ENCODE results near the gene WDR1.

The WDR1 gene

DNA sequence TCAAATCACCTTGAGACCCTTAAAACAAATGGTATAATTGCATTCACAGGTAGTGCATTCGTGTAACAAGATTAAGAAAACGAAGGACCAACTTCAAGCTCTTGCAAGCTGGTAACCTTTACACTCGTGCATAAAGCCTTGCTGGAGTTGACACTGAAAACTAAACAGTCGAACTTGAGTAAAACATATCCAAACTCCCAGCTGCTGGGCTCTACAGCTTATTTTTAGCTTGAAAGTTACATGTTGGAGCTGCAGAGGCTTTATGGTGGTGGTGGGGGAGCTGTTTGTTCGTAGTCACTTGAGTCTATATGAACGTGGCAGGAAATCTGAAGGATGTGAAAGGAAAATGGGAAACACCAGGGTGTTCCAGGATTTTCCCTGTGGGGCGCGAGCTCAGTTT is 2.7 kb upstream of the WDR1 start:
- DNase-seq (ENCODE audit: extremely low read depth, insufficient read length) = no peak
- Histone ChIP-seq H3K27me3 (replicated peaks; ENCODE audit: control insufficient read depth, insufficient read depth, low read length) (no peaks in the 10 kb centered on the region), H3K4me3 (replicated peaks; ENCODE audit: low read depth, low read length) (no peak overlapping the region), H3K36me3 (ENCODE audit: control insufficient read depth, insufficient read depth, low read length) (peaks cover 3% of the 10 kb centered on the region)
- TF ChIP-seq, protein P1, sequence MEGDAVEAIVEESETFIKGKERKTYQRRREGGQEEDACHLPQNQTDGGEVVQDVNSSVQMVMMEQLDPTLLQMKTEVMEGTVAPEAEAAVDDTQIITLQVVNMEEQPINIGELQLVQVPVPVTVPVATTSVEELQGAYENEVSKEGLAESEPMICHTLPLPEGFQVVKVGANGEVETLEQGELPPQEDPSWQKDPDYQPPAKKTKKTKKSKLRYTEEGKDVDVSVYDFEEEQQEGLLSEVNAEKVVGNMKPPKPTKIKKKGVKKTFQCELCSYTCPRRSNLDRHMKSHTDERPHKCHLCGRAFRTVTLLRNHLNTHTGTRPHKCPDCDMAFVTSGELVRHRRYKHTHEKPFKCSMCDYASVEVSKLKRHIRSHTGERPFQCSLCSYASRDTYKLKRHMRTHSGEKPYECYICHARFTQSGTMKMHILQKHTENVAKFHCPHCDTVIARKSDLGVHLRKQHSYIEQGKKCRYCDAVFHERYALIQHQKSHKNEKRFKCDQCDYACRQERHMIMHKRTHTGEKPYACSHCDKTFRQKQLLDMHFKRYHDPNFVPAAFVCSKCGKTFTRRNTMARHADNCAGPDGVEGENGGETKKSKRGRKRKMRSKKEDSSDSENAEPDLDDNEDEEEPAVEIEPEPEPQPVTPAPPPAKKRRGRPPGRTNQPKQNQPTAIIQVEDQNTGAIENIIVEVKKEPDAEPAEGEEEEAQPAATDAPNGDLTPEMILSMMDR (IDR thresholded peaks at IDR 0.05; ENCODE audit: insufficient read depth, low read length, poor library complexity, severe bottlenecking) = no peak

DNA sequence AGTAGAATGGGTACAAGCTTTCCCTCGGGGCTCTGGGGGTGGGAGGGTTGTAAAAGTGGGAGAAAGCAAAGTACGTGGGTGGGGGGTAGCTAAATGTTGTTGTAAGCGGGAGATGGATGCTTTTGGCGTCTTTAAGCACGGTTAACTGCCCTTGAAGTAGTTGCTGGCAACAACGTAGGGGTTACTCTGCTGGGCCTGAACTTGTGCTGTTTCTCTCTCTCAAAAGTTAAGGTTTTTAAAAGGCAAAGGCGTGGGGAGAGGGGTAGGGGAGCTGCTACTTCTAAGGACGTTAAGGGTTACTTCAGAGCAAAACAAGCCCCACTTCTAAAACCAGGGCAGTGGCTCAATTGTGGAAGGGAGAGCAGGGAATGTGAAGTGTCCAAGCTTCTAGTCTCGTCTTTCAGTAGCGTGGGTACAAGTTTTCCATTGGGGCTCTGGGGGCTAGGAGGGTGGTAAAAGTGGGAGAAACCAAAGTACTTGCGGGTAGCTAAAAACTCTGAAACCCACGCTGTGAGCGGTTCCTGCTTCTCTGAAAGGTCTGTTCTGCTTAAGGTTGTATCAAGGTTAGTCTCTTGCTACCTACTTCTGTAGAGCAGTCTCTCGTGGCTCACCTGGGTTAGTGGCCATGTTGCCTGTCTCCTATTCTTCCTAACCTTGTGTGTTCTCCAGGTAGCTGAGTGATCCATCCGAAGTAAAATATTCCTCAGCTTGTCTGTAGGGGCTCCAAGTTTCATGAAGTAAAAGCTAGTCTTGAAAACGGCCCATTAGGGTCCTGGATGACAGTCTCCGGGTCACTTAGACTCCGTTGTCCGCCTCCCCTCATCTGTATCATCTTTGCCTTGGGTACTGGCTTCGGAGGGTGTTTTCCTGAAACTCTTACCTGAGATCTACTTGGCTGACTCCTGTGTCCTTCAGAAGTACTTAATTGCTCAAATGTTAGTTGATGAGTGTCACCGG is 1.7 kb upstream of the WDR1 start:
- DNase-seq (ENCODE audit: extremely low read depth, insufficient read length) = no peak
- H3K4me3 ChIP-seq (replicated peaks; ENCODE audit: low read depth, low read length) = peak overlapping the region; percentile 68
- H3K36me3 ChIP-seq (ENCODE audit: control insufficient read depth, insufficient read depth, low read length) = peaks cover 12% of the 10 kb centered on the region
- H3K27me3 ChIP-seq (replicated peaks; ENCODE audit: control insufficient read depth, insufficient read depth, low read length) = no peaks in the 10 kb centered on the region
- TF ChIP-seq, protein P1 (IDR thresholded peaks at IDR 0.05; ENCODE audit: insufficient read depth, low read length, poor library complexity, severe bottlenecking) = no peak

DNA sequence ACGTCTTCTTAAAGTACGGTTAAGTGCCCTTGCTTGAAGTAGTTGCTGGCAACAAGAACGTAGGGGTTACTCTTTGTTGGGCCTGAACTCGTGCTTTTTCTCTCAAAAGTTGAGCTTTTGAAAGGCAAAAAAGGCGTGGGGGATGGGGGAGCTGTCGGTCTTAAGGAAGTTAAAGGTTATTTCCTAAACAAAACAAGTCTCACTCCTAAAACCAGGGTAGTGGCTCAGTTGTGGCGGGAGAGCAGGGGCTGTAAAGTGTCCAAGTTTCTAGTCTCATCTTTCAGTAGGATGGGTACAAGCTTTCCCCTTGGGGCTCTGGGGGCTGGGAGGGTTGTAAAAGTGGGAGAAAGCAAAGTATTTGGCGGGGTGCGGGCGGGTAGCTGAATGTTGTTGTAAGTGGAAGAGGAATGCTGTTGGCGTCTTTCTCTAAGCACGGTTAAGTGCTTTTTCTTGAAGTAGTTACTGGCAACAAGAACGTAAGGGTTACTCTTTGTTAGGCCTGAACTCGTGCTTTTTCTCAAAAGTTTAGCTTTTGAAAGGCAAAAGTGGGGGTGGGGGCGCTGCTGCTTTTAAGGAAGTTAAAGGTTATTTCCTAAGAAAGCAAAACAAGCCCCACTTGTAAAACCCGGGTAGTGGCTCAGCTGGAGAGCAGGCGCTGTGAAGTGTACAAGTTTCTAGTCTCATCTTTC is 904 bp upstream of the WDR1 start:
- H3K36me3 ChIP-seq (ENCODE audit: control insufficient read depth, insufficient read depth, low read length) = peaks cover 20% of the 10 kb centered on the region
- TF ChIP-seq, protein P1 (IDR thresholded peaks at IDR 0.05; ENCODE audit: insufficient read depth, low read length, poor library complexity, severe bottlenecking) = no peak
- H3K4me3 ChIP-seq (replicated peaks; ENCODE audit: low read depth, low read length) = peak overlapping the region; percentile 68
- no peaks in the 10 kb centered on the region for H3K27me3 ChIP-seq (replicated peaks; ENCODE audit: control insufficient read depth, insufficient read depth, low read length)
- no peak for DNase-seq (ENCODE audit: extremely low read depth, insufficient read length)

DNA sequence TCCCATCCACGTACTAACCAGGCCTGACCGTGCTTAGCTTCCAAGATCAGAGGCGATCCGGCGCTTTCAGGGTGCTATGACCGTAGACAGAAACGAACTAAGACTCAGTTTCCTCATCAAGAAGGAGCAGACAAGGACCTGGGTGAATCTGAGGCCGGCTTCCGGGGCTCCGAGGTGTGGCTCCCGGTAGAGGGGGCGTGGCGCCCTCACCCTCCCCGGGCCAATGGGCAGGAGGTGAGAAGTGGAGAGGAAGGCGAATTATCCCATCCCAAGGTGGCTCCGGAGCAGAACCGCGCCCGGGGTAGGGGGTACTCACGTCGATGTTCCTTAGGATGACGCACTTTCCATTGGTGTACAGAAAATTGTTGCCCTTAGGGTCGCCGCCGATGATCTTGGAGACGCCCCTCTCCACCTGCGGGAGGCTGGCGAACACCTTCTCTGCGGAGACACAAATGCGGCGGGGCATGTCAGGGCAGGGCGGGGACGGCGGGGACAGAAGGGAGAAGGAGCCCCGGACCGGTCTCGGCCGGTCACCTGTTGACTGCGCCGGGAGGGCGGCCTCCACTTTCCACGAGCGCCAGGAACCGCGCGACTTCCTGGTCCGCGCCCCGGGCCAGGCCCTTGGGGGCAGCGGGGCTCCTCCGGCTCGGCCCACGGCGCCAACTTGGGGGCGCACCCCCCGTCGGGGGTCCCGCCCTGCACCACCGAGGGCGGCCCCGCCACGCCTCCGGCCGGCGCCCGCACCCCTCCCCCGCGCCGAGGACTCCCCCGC is 616 bp downstream of the WDR1 start:
- Histone ChIP-seq H3K27me3 (replicated peaks; ENCODE audit: control insufficient read depth, insufficient read depth, low read length) (no peaks in the 10 kb centered on the region), H3K36me3 (ENCODE audit: control insufficient read depth, insufficient read depth, low read length) (peaks cover 30% of the 10 kb centered on the region), H3K4me3 (replicated peaks; ENCODE audit: low read depth, low read length) (peak overlapping the region; percentile 93)
- DNase-seq (ENCODE audit: extremely low read depth, insufficient read length) = peak; percentile 79
- TF ChIP-seq, protein P1 (IDR thresholded peaks at IDR 0.05; ENCODE audit: insufficient read depth, low read length, poor library complexity, severe bottlenecking) = no peak

DNA sequence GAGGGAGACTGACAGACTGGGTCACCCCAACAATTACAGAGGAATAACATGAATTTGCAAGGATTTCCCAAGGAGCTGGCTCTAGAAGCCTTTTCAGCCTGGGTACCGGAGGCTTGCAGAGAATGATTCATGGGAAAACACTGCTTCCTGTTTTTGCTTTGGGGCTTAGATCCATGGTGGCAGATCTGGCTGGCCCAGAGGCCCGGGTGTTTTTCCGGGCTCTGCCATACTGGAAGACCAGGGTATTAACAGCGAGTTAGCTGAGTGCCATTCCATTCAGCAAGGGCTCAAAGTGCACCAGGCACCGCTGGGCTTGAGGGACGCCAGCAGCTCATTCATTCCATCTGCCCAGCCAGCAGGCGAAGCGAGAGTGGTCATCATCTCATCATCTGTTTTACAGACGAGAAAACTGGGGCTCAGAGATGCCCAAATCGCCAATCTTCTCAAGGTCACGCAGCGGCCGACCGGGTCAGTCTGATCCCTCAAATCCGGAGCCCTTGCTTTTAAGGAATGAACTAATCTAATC is 1.3 kb downstream of the WDR1 start:
- no peak for DNase-seq (ENCODE audit: extremely low read depth, insufficient read length)
- TF ChIP-seq, protein P1 (IDR thresholded peaks at IDR 0.05; ENCODE audit: insufficient read depth, low read length, poor library complexity, severe bottlenecking) = no peak
- peaks cover 36% of the 10 kb centered on the region for H3K36me3 ChIP-seq (ENCODE audit: control insufficient read depth, insufficient read depth, low read length)
- H3K4me3 ChIP-seq (replicated peaks; ENCODE audit: low read depth, low read length) = peak overlapping the region; percentile 93
- no peaks in the 10 kb centered on the region for H3K27me3 ChIP-seq (replicated peaks; ENCODE audit: control insufficient read depth, insufficient read depth, low read length)

All from GM06990 (cell line).